Adipose tissue (tissue), 3 donors: ENCODE data around the gene ATG10. TPM values are rescaled to one million over a fixed set of nuclear protein-coding genes. Genes with fewer than 3 reads are reported as not detected.

ENCODE experiments used
- H3K27ac ChIP-seq: one replicate; pipeline ENCODE4 v1.5.1; 2013; ENCODE audit warnings: low read depth, low read length
- WGBS, 3 donors: extraction: QIAGEN DNeasy Blood & Tissue Kit; methylation state at CpG; one replicate each; pipeline ENCODE4 v1.1.7; 2013; 5-methylcytosine and 5-hydroxymethylcytosine counted together
- polyA plus RNA-seq, 3 donors: library from polyadenylated mRNA; stranded (reverse); fragments of 200-250 nt; gene quantifications; one replicate each; pipeline ENCODE4 v1.2.3, GENCODE V29; 2013
- donor health status: healthy with polysubstance abuse.
- donor health status: Bipolar disorder and iron deficiency.
- donor health status: healthy.

Gene ATG10
- polyA plus RNA-seq, 3 donors, result 3.2 to 7.8 (median 4.3) TPM

DNA sequence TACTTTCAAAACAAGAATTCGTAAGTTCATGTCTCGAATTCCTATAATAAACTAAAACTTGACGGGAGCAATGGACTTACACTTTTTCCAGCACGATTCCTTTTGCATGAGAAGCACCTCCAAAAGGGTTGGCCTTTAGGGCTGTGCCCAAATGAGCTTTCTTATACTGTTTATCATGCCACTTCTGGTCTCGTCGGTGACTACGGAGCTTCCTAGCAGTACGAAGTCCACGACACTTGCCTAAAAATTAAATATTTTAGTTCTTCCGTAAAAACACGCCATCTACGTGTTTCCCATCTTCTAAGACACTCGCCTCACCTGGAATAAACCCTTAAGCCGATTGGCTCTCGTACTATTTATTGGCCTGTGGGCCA lies 305.8 kb downstream of the ATG10 start:
- no peak overlapping the region for H3K27ac ChIP-seq
- 1 to 2% (median 1%) methylated on average over 15 of the region's 15 CpGs for WGBS, 3 donors

- WGBS, 3 donors, result 0% methylated on average over 60 of the region's 60 CpGs
- H3K27ac ChIP-seq, result no peak within 1 kb of the TSS
Observed at GRCh38 chr5:82277987-82278710, 306.3 kb downstream of the ATG10 start, which contains the start of gene RPS23. Gene RPS23 (minus strand): TSS chr5:82278354. CDS start chr5:82278323, 31 bp downstream.

- 20 to 46% (median 38%) methylated on average over 19 of the region's 19 CpGs for WGBS, 3 donors
- no peak overlapping the region for H3K27ac ChIP-seq
Observed at GRCh38 chr5:82278711-82279370, 307.0 kb downstream of the ATG10 start.

GRCh38 chr5:82283893-82284292 lies 312.1 kb downstream of the ATG10 start:
- H3K27ac ChIP-seq, result no peak overlapping the region
- 90 to 96% (median 92%) methylated on average over 2 of the region's 2 CpGs for whole genome bisulfite sequencing, 3 donors

GRCh38 chr5:82285206-82285605 lies 313.4 kb downstream of the ATG10 start:
- 96% methylated on average over 6 of the region's 6 CpGs for WGBS, 3 donors
- no peak overlapping the region for H3K27ac ChIP-seq

DNA sequence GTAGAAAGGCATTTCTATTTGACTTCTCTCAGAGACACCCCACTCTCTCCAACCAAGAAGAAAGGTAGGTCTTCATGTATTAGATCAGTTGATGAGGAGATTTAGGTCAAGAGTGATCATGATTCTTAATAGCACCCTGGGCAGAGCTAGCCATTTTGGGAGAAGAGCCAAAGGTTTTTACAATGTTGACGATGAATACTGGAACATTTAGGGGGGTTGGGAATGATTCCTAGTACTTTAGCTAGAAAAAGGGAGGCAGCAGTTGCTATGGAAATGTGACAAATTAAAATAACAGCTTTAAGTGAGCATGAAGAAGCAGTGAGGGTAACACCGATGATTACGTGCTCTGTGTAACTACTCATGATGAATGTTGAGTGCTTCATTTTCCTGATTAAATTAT lies 315.8 kb downstream of the ATG10 start:
- H3K27ac ChIP-seq, result no peak overlapping the region
- 71 to 90% (median 79%) methylated on average over 3 of the region's 3 CpGs for WGBS, 3 donors

GRCh38 chr5:82290005-82290404 lies 318.2 kb downstream of the ATG10 start:
- H3K27ac ChIP-seq, result no peak overlapping the region
- WGBS, 3 donors, result 84 to 88% (median 86%) methylated on average over 2 of the region's 2 CpGs

DNA sequence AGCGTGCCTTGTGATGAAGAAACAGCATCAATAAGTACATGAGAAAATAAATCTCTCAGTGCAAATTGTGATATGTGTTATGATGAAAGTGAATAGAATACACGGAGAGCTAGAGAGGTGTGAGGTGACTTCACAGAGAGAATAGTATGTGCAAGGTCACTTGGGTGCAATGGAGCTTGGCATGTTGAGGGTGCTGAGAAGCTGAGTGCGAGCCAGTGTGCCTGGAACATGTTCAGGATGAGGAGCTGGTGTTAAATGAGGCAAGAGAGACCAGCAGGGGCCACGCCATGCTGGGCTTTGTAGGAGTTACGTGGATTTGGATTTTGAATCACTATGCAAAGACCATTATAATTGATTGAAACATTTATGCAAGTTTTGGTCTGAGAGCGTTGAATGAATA lies 319.1 kb downstream of the ATG10 start:
- WGBS, 3 donors, result 79 to 95% (median 90%) methylated on average over 6 of the region's 6 CpGs
- no peak overlapping the region for H3K27ac ChIP-seq

GRCh38 chr5:82291420-82291819 lies 319.6 kb downstream of the ATG10 start:
- no peak overlapping the region for H3K27ac ChIP-seq

DNA sequence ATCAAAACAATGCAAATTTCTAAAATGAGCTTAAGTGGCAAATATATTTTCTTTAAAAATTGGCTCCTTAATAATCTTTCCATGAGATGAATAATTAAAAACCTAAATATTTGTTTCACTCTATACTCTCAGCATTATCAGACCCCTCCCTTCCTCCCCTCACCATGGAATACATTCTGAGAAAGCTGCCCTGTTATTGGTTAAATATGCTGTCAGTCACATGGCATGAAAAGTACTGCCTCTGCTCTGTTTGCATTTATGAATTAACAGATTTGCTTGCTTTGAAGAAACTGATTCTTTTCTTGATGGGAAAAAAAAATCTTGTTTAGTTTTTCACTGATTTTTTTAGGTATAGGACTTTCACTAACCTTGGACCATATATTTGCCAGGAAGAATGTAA lies 323.3 kb downstream of the ATG10 start:
- no peak overlapping the region for H3K27ac ChIP-seq

More at GRCh38 chr5:82291420-82291819, 319.6 kb downstream of the ATG10 start:
- 68 to 82% (median 71%) methylated on average over 2 of the region's 2 CpGs for WGBS, 3 donors

- 84 to 90% (median 86%) methylated on average over 2 of the region's 2 CpGs for WGBS, 3 donors
- H3K27ac ChIP-seq, result no peak overlapping the region
Observed at GRCh38 chr5:82295959-82296531, 324.2 kb downstream of the ATG10 start.

DNA sequence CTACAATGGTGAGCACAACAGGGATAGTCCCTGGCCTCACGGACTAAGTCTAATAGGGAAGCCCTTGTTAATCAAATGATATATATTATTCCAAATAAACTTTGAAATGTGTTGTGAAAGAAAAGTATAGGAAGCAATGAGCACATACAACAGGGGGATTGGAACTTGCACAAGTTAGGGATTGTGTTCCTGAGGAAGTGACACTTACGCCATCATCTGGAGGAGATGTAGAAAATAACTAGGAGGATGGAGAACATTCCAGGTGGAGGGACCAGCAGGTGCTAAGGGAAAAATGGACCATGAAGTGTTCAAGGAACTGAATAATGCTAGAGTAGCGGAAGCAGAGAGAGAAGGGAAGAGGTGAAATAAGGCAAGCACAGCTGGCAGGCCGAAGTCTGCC lies 325.1 kb downstream of the ATG10 start:
- H3K27ac ChIP-seq, result no peak overlapping the region

GRCh38 chr5:82297711-82298110 lies 325.9 kb downstream of the ATG10 start:
- 56 to 74% (median 71%) methylated on average over 3 of the region's 3 CpGs for WGBS, 3 donors
- H3K27ac ChIP-seq, result no peak overlapping the region

More for the DNA sequence above, 325.1 kb downstream of the ATG10 start:
- 86 to 95% (median 90%) methylated on average over 4 of the region's 4 CpGs for WGBS, 3 donors

- 44 to 75% (median 46%) methylated on average over 2 of the region's 2 CpGs for WGBS, 3 donors
- H3K27ac ChIP-seq, result no peak overlapping the region
Observed at GRCh38 chr5:82298668-82299067, 326.8 kb downstream of the ATG10 start.

- 97 to 99% (median 98%) methylated on average over 3 of the region's 3 CpGs for WGBS, 3 donors
- no peak overlapping the region for H3K27ac ChIP-seq
Observed at GRCh38 chr5:82301190-82301589, 329.4 kb downstream of the ATG10 start.

Other genes with a start within 250 kb of the ATG10 start
- 10 to 100 TPM; 12.5 to 36.6 (median 22.2) TPM for gene SSBP2, start 220.9 kb upstream of the ATG10 start, polyA plus RNA-seq